Lung (tissue), 12 donors: ENCODE data around the gene FAM107A. TPM values are rescaled to one million over a fixed set of nuclear protein-coding genes. Genes with fewer than 3 reads are reported as not detected.

ENCODE experiments used
- ATAC-seq: fragments of 200-7000 bp; cut with Tn5 transposase; one replicate; pipeline ENCODE4 v1.9.1; 2020; ENCODE audit warnings: moderate number of reproducible peaks; ENCODE audit not compliant: insufficient read depth, low FRiP score
- DNase-seq, 3 donors: peaks; one replicate each; pipeline ENCODE4 v3.0.0-alpha.2; 2013 to 2017
- H3K27ac ChIP-seq, 2 donors: one replicate each; pipeline ENCODE4 v1.5.1; 2013; ENCODE audit warnings: mild to moderate bottlenecking in 2 of 2, moderate library complexity in 2 of 2, control low read depth in 1 of 2, inconsistent platforms in 1 of 2, low read depth in 1 of 2, low read length in 1 of 2
- H3K27me3 ChIP-seq, 3 donors: one replicate each; pipeline ENCODE4 v1.5.1; 2013; ENCODE audit warnings: low read length in 2 of 3; ENCODE audit not compliant: control insufficient read depth in 3 of 3, insufficient read depth in 3 of 3
- H3K36me3 ChIP-seq, 4 donors: one replicate each; pipeline ENCODE4 v1.5.1; 2013; ENCODE audit warnings: low read length in 4 of 4, mild to moderate bottlenecking in 1 of 4, moderate library complexity in 1 of 4; ENCODE audit not compliant: control insufficient read depth in 4 of 4, insufficient read depth in 4 of 4
- H3K4me1 ChIP-seq, 5 donors: one replicate each; pipeline ENCODE4 v1.5.1; 2013; ENCODE audit warnings: low read length in 5 of 5, mild to moderate bottlenecking in 2 of 5, moderate library complexity in 1 of 5; ENCODE audit not compliant: control insufficient read depth in 5 of 5, insufficient read depth in 5 of 5
- H3K4me3 ChIP-seq: one replicate; pipeline ENCODE4 v1.5.1; 2013; ENCODE audit warnings: mild to moderate bottlenecking, control low read depth, moderate library complexity
- H3K9ac ChIP-seq, 2 donors: one replicate each; pipeline ENCODE4 v1.5.1; 2013; ENCODE audit warnings: low read length in 2 of 2, control low read depth in 1 of 2; ENCODE audit not compliant: insufficient read depth in 1 of 2
- H3K9me3 ChIP-seq, 4 donors: one replicate each; pipeline ENCODE4 v1.5.1; 2013; ENCODE audit warnings: low read length in 3 of 4, mild to moderate bottlenecking in 1 of 4, moderate library complexity in 1 of 4; ENCODE audit not compliant: control insufficient read depth in 4 of 4, insufficient read depth in 3 of 4
- CTCF ChIP-seq: IDR thresholded peaks from 2 replicates; pipeline ENCODE4 v1.5.1; 2012; ENCODE audit warnings: mild to moderate bottlenecking; ENCODE audit errors: control extremely low read depth, extremely low read depth
- WGBS, 2 donors: extraction: QIAGEN DNeasy Blood & Tissue Kit; methylation state at CpG; one replicate each; pipeline ENCODE4 v1.1.7; 2013; 5-methylcytosine and 5-hydroxymethylcytosine counted together
- polyA plus RNA-seq, 2 donors: library from polyadenylated mRNA; stranded (reverse); fragments of 200-250 nt; gene quantifications; one replicate each; pipeline ENCODE4 v1.2.1, GENCODE V29; 2013
- total RNA-seq, 2 donors: library from RNA; depleted of rRNA in 1 of 2; stranded (reverse); fragments of >200 nt in 1 of 2; gene quantifications; one replicate each; pipeline ENCODE4 v1.2.1, GENCODE V29; 2014 to 2021
- donor health status: control.
- donor health status: control.
- donor health status: Bipolar disorder and iron deficiency.
- donor health status: healthy.
- donor health status: DM: yes; HTN: yes; CAD: no.

The FAM107A gene
- total and polyA plus RNA-seq, 4 donors, result 4.2 to 83.6 (median 34.7) TPM

DNA sequence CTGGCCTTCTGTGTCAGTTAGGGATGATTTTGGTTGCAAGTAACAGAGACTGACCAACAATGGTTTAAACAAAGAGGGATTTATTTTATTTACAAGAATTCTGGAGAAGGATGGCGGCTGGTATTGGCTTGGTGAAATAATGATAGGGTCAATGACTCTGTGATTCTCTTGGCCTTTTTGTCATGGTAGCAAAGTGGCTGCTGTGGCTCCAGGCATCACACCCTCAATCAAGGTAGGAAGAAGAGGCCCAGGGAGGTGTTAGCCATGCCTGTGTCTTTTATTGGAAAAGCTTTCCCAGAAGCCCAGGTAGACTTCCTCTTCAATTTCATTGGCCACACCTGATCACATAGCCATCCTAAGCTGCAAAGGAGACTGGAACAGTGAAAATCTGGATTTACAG is 13.1 kb downstream of the FAM107A start:
- no peak overlapping the region for H3K27ac ChIP-seq
- H3K36me3 ChIP-seq, result peaks cover 0 to 19% (median 0%) of the 10 kb centered on the region in 4 donors
- no peak overlapping the region for H3K9ac ChIP-seq
- H3K4me3 ChIP-seq, result no peak overlapping the region
- WGBS, 2 donors, result 95 to 100% methylated on average over 1 of the region's 1 CpG
- H3K4me1 ChIP-seq, result peaks cover 0 to 4% (median 0%) of the 10 kb centered on the region in 5 donors
- no peak for TF ChIP-seq CTCF
- H3K9me3 ChIP-seq, result no peaks in the 10 kb centered on the region
- DNase-seq, result no peak
- no peak for ATAC-seq
- no peaks in the 10 kb centered on the region for H3K27me3 ChIP-seq

DNA sequence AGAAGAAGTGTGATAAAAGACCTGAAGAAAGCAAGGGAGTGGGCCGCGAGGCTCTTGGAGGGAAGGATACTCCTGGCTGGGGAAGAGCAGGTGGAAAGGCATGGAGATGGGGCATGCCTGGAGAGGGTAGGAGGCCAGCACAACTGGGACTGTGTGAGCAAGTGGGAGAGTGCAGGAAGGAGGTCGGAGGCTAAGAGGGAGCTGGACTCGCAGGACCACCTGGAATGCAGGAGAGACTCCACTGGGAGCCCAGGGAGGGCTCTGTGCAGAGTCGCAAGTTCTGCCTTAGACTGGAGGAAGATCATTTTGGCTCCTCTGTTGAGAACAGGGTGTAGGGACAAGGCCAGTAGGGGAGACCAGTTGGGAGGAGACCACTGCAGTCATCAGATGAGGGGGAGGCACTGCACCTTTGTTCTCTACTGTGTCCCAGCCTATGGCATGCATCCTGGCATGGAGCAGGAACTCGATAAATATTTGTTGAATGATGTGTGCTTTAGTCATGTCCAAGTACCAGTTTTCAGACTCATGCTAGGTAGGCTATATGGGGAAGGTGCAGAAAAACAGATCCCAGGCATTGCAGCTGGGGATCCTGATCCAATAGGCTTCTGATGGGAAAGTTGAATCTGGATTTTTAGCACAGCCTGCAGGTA is 13.7 kb downstream of the FAM107A start:
- H3K4me1 ChIP-seq, result peaks cover 0 to 4% (median 0%) of the 10 kb centered on the region in 5 donors
- 83 to 94% methylated on average over 6 of the region's 6 CpGs for WGBS, 2 donors
- ATAC-seq, result no peak
- DNase-seq, result no peak
- no peaks in the 10 kb centered on the region for H3K9me3 ChIP-seq
- H3K9ac ChIP-seq, result no peak overlapping the region
- no peak overlapping the region for H3K4me3 ChIP-seq
- TF ChIP-seq CTCF, result no peak
- H3K27me3 ChIP-seq, result no peaks in the 10 kb centered on the region
- peaks cover 0 to 19% (median 0%) of the 10 kb centered on the region in 4 donors for H3K36me3 ChIP-seq
- H3K27ac ChIP-seq, result no peak overlapping the region

DNA sequence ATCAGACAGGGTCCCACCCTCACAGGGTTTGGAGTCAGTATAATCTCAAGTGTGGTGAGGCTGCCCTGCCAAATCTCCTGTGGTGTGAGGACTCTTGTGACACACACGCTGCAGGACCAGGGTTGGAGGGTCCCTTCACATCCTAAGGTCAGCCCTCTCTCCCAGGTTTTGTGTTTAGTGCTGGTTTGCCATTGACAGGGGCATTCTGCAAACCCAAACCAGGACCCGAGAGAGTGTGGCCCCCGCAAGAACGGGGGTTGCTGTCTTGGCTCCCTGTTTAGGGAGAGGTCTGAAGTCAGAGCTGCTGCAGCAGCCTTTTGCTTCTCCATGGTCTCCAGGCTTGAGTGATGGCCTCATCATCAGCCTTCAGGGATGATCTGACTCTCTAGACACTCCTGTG is 14.7 kb downstream of the FAM107A start:
- H3K27ac ChIP-seq, result no peak overlapping the region
- WGBS, 2 donors, result 90% methylated on average over 4 of the region's 4 CpGs
- TF ChIP-seq CTCF, result no peak
- H3K36me3 ChIP-seq, result peaks cover 0 to 19% (median 0%) of the 10 kb centered on the region in 4 donors
- no peak for ATAC-seq
- H3K9ac ChIP-seq, result no peak overlapping the region
- no peak for DNase-seq
- H3K27me3 ChIP-seq, result no peaks in the 10 kb centered on the region
- peaks cover 0 to 4% (median 0%) of the 10 kb centered on the region in 5 donors for H3K4me1 ChIP-seq
- H3K4me3 ChIP-seq, result no peak overlapping the region
- H3K9me3 ChIP-seq, result no peaks in the 10 kb centered on the region
